GM23338 (cell line): ENCODE data around the gene CFAP53. TPM values are rescaled to one million over a fixed set of nuclear protein-coding genes. Genes with fewer than 3 reads are reported as not detected.

ENCODE experiments used
- ATAC-seq: fragments of 200-7000 bp; cut with Tn5 transposase; 3 replicates; pipeline ENCODE4 v1.9.1; 2020
- DNase-seq: peaks from one replicate; pipeline ENCODE4 v3.0.0-alpha.2; 2015; ENCODE audit warnings: low spot score
- H2AFZ ChIP-seq: fragments of 200-600 bp; sonication (generic); 2 replicates; pipeline ENCODE4 v1.8.0; 2016; ENCODE audit warnings: antibody characterized with exemption, mild to moderate bottlenecking, moderate library complexity
- H3F3A ChIP-seq: fragments of 200-600 bp; sonication (generic); replicated peaks from 2 replicates; pipeline ENCODE4 v1.8.0; 2017; ENCODE audit warnings: antibody characterized with exemption, mixed run types, low read depth
- H3K27ac ChIP-seq: fragments of 200-600 bp; sonication (generic); 2 replicates; pipeline ENCODE4 v1.6.1; 2016; ENCODE audit warnings: low read depth
- H3K27me3 ChIP-seq: fragments of 200-600 bp; sonication (generic); 2 replicates; pipeline ENCODE4 v1.8.0; 2016; ENCODE audit warnings: mild to moderate bottlenecking, mixed run types, moderate library complexity; ENCODE audit not compliant: insufficient read depth
- H3K36me3 ChIP-seq: fragments of 200-600 bp; sonication (generic); 2 replicates; pipeline ENCODE4 v1.8.0; 2016; ENCODE audit warnings: mild to moderate bottlenecking; ENCODE audit not compliant: insufficient read depth
- H3K4me1 ChIP-seq: fragments of 200-600 bp; sonication (generic); 2 replicates; pipeline ENCODE4 v1.8.0; 2016; ENCODE audit warnings: mild to moderate bottlenecking, moderate library complexity; ENCODE audit not compliant: insufficient read depth
- H3K4me2 ChIP-seq: fragments of 200-600 bp; sonication (generic); 2 replicates; pipeline ENCODE4 v1.7.1; 2017; ENCODE audit warnings: mixed run types
- H3K4me3 ChIP-seq: fragments of 200-600 bp; sonication (generic); 2 replicates; pipeline ENCODE4 v1.6.1; 2016; ENCODE audit warnings: mixed run types
- H3K79me2 ChIP-seq: fragments of 200-600 bp; sonication (generic); replicated peaks from 2 replicates; pipeline ENCODE4 v1.8.0; 2017; ENCODE audit warnings: mild to moderate bottlenecking; ENCODE audit not compliant: insufficient read depth
- H3K9me2 ChIP-seq: fragments of 200-600 bp; sonication (generic); 2 replicates; pipeline ENCODE4 v1.8.0; 2017; ENCODE audit not compliant: insufficient read depth
- H4K20me1 ChIP-seq: fragments of 200-600 bp; sonication (generic); replicated peaks from 2 replicates; pipeline ENCODE4 v1.8.0; 2017; ENCODE audit warnings: mild to moderate bottlenecking; ENCODE audit not compliant: insufficient read depth
- H3K27ac Mint-ChIP-seq: 2 replicates; pipeline ENCODE4 v1.8.0; 2020; ENCODE audit warnings: inconsistent platforms, mild to moderate bottlenecking, moderate library complexity, mixed read lengths
- H3K27me3 Mint-ChIP-seq: 3 replicates; pipeline ENCODE4 v1.8.0; 2022; ENCODE audit warnings: low read depth, mild to moderate bottlenecking, moderate library complexity, mixed read lengths, inconsistent platforms; ENCODE audit not compliant: insufficient read depth, poor library complexity
- H3K36me3 Mint-ChIP-seq: 3 replicates; pipeline ENCODE4 v1.8.0; 2021; ENCODE audit warnings: low read depth, mild to moderate bottlenecking, inconsistent platforms, moderate library complexity, mixed read lengths
- H3K4me1 Mint-ChIP-seq: 3 replicates; pipeline ENCODE4 v1.8.0; 2020; ENCODE audit warnings: mild to moderate bottlenecking, inconsistent platforms, mixed read lengths
- H3K4me3 Mint-ChIP-seq: 3 replicates; pipeline ENCODE4 v1.8.0; 2021; ENCODE audit warnings: moderate library complexity, mild to moderate bottlenecking, inconsistent platforms, mixed read lengths
- H3K9me3 Mint-ChIP-seq: 3 replicates; pipeline ENCODE4 v1.8.0; 2020; ENCODE audit warnings: moderate library complexity, mild to moderate bottlenecking, inconsistent platforms, mixed read lengths
- CREB1 ChIP-seq: fragments of 250-450 bp; sonication (Bioruptor Pico); IDR thresholded peaks from 2 replicates; pipeline ENCODE4 v1.5.0; 2020; ENCODE audit warnings: low read depth, mild to moderate bottlenecking, moderate library complexity
- CTCF ChIP-seq, 2 experiments: fragments of 200-600 bp in 1 of 2; sonication (generic) in 1 of 2; conservative IDR thresholded peaks; 2 replicates each; pipeline versions ENCODE4 v1.5.1 to v1.6.1; 2016 to 2017; ENCODE audit warnings: antibody characterized with exemption in 2 of 2, low read depth in 2 of 2, mild to moderate bottlenecking in 2 of 2, moderate library complexity in 1 of 2
- ETS1 ChIP-seq: IDR thresholded peaks from 2 replicates; pipeline ENCODE4 v1.6.1; 2016; ENCODE audit warnings: antibody characterized with exemption
- EZH2 ChIP-seq: fragments of 200-600 bp; sonication (generic); IDR thresholded peaks from one replicate; pipeline ENCODE4 v1.8.0; 2017; ENCODE audit warnings: antibody characterized with exemption, mild to moderate bottlenecking, low read depth; ENCODE audit not compliant: unreplicated experiment
- EZH2phosphoT487 ChIP-seq: fragments of 200-600 bp; sonication (generic); IDR thresholded peaks from one replicate; pipeline ENCODE4 v1.8.1; 2018; ENCODE audit warnings: antibody characterized with exemption; ENCODE audit not compliant: unreplicated experiment
- JUNB ChIP-seq: IDR thresholded peaks from one replicate; pipeline ENCODE4 v1.6.1; 2016; ENCODE audit warnings: antibody characterized with exemption; ENCODE audit not compliant: unreplicated experiment
- NANOG ChIP-seq: IDR thresholded peaks from 2 replicates; pipeline ENCODE4 v1.6.1; 2016; ENCODE audit warnings: antibody characterized with exemption, borderline replicate concordance
- POLR2AphosphoS5 ChIP-seq: IDR thresholded peaks from 2 replicates; pipeline ENCODE4 v1.6.1; 2016; ENCODE audit warnings: antibody characterized with exemption, low read depth
- STAT1 ChIP-seq: IDR thresholded peaks from one replicate; pipeline ENCODE4 v1.6.1; 2016; ENCODE audit warnings: antibody characterized with exemption; ENCODE audit not compliant: unreplicated experiment
- ZNF114 ChIP-seq: fragments of 250-450 bp; sonication (Bioruptor Pico); IDR thresholded peaks from 2 replicates; pipeline ENCODE4 v1.5.0; 2020; ENCODE audit warnings: mild to moderate bottlenecking, moderate library complexity
- ZNF331 ChIP-seq: fragments of 250-450 bp; sonication (Bioruptor Pico); IDR thresholded peaks from 2 replicates; pipeline ENCODE4 v1.5.0; 2020; ENCODE audit warnings: low read depth, mild to moderate bottlenecking, moderate library complexity
- polyA plus RNA-seq: library from polyadenylated mRNA; unstranded; fragments of >200 nt; fragmentation: Nextera tagmentation; extraction: Ambion mirVana; gene quantifications from 2 replicates; pipeline ENCODE4 v1.2.1, GENCODE V29; 2016
- total RNA-seq: library from RNA; depleted of rRNA; stranded (reverse); fragments of >200 nt; shearing (Covaris generic); gene quantifications from 2 replicates; pipeline ENCODE4 v1.2.3, GENCODE V29; 2014
- TF ChIP-seq, protein P1 (sequence below): fragments of 250-450 bp; sonication (Bioruptor Pico); IDR thresholded peaks from 2 replicates; pipeline ENCODE4 v1.5.0; 2020; ENCODE audit warnings: mild to moderate bottlenecking, moderate library complexity
- TF ChIP-seq, protein P2 (sequence below): IDR thresholded peaks from one replicate; pipeline ENCODE4 v1.6.1; 2018; ENCODE audit warnings: antibody characterized with exemption; ENCODE audit not compliant: unreplicated experiment

Gene CFAP53
- total and polyA plus RNA-seq, 2 experiments from 2014 or later: 0.71 TPM; not detected in 1

GRCh38 chr18:50276452-50276851 lies 10.2 kb upstream of the CFAP53 start:
- peaks cover 8% of the 10 kb centered on the region for H3K27me3 Mint-ChIP-seq
- Histone ChIP-seq H3K27ac (no peak overlapping the region), H2AFZ (no peak overlapping the region), H4K20me1 (no peaks in the 10 kb centered on the region; the same call in 1 of the 2 replicates), H3K9me2 (no peaks in the 10 kb centered on the region), H3K36me3 (peaks cover 8% of the 10 kb centered on the region; the same call in 1 of the 2 replicates), H3K4me1 (peaks cover 6% of the 10 kb centered on the region; the same call in 1 of the 2 replicates), H3K4me2 (no peak overlapping the region), H3K4me3 (no peak overlapping the region), H3F3A (no peaks in the 10 kb centered on the region), H3K27me3 (no peaks in the 10 kb centered on the region), H3K79me2 (peaks cover 25% of the 10 kb centered on the region)
- H3K4me3 Mint-ChIP-seq: no peak overlapping the region
- H3K9me3 Mint-ChIP-seq: no peaks in the 10 kb centered on the region; the same call in 2 of the 3 replicates
- H3K36me3 Mint-ChIP-seq: peaks cover 54% of the 10 kb centered on the region
- H3K27ac Mint-ChIP-seq: no peak overlapping the region
- TF ChIP-seq CTCF (conservative IDR thresholded peaks at IDR 0.05; ENCODE audit: low read depth in 2 of 2): no peak
- no peak for TF ChIP-seq ETS1
- TF ChIP-seq NANOG: no peak
- TF ChIP-seq, protein P1, sequence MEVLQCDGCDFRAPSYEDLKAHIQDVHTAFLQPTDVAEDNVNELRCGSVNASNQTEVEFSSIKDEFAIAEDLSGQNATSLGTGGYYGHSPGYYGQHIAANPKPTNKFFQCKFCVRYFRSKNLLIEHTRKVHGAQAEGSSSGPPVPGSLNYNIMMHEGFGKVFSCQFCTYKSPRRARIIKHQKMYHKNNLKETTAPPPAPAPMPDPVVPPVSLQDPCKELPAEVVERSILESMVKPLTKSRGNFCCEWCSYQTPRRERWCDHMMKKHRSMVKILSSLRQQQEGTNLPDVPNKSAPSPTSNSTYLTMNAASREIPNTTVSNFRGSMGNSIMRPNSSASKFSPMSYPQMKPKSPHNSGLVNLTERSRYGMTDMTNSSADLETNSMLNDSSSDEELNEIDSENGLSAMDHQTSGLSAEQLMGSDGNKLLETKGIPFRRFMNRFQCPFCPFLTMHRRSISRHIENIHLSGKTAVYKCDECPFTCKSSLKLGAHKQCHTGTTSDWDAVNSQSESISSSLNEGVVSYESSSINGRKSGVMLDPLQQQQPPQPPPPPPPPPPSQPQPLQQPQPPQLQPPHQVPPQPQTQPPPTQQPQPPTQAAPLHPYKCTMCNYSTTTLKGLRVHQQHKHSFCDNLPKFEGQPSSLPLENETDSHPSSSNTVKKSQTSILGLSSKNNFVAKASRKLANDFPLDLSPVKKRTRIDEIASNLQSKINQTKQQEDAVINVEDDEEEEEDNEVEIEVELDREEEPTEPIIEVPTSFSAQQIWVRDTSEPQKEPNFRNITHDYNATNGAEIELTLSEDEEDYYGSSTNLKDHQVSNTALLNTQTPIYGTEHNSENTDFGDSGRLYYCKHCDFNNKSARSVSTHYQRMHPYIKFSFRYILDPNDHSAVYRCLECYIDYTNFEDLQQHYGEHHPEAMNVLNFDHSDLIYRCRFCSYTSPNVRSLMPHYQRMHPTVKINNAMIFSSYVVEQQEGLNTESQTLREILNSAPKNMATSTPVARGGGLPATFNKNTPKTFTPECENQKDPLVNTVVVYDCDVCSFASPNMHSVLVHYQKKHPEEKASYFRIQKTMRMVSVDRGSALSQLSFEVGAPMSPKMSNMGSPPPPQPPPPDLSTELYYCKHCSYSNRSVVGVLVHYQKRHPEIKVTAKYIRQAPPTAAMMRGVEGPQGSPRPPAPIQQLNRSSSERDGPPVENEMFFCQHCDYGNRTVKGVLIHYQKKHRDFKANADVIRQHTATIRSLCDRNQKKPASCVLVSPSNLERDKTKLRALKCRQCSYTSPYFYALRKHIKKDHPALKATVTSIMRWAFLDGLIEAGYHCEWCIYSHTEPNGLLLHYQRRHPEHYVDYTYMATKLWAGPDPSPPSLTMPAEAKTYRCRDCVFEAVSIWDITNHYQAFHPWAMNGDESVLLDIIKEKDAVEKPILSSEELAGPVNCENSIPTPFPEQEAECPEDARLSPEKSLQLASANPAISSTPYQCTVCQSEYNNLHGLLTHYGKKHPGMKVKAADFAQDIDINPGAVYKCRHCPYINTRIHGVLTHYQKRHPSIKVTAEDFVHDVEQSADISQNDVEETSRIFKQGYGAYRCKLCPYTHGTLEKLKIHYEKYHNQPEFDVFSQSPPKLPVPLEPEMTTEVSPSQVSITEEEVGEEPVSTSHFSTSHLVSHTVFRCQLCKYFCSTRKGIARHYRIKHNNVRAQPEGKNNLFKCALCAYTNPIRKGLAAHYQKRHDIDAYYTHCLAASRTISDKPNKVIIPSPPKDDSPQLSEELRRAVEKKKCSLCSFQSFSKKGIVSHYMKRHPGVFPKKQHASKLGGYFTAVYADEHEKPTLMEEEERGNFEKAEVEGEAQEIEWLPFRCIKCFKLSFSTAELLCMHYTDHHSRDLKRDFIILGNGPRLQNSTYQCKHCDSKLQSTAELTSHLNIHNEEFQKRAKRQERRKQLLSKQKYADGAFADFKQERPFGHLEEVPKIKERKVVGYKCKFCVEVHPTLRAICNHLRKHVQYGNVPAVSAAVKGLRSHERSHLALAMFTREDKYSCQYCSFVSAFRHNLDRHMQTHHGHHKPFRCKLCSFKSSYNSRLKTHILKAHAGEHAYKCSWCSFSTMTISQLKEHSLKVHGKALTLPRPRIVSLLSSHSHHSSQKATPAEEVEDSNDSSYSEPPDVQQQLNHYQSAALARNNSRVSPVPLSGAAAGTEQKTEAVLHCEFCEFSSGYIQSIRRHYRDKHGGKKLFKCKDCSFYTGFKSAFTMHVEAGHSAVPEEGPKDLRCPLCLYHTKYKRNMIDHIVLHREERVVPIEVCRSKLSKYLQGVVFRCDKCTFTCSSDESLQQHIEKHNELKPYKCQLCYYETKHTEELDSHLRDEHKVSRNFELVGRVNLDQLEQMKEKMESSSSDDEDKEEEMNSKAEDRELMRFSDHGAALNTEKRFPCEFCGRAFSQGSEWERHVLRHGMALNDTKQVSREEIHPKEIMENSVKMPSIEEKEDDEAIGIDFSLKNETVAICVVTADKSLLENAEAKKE (CRISPR knock-in tag): no peak
- TF ChIP-seq EZH2: no peak
- no peak for TF ChIP-seq JUNB
- TF ChIP-seq EZH2phosphoT487: no peak
- TF ChIP-seq POLR2AphosphoS5: no peak
- TF ChIP-seq, protein P2, sequence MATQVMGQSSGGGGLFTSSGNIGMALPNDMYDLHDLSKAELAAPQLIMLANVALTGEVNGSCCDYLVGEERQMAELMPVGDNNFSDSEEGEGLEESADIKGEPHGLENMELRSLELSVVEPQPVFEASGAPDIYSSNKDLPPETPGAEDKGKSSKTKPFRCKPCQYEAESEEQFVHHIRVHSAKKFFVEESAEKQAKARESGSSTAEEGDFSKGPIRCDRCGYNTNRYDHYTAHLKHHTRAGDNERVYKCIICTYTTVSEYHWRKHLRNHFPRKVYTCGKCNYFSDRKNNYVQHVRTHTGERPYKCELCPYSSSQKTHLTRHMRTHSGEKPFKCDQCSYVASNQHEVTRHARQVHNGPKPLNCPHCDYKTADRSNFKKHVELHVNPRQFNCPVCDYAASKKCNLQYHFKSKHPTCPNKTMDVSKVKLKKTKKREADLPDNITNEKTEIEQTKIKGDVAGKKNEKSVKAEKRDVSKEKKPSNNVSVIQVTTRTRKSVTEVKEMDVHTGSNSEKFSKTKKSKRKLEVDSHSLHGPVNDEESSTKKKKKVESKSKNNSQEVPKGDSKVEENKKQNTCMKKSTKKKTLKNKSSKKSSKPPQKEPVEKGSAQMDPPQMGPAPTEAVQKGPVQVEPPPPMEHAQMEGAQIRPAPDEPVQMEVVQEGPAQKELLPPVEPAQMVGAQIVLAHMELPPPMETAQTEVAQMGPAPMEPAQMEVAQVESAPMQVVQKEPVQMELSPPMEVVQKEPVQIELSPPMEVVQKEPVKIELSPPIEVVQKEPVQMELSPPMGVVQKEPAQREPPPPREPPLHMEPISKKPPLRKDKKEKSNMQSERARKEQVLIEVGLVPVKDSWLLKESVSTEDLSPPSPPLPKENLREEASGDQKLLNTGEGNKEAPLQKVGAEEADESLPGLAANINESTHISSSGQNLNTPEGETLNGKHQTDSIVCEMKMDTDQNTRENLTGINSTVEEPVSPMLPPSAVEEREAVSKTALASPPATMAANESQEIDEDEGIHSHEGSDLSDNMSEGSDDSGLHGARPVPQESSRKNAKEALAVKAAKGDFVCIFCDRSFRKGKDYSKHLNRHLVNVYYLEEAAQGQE: no peak
- TF ChIP-seq ZNF331 (CRISPR knock-in tag): no peak
- TF ChIP-seq STAT1: no peak
- no peak for TF ChIP-seq ZNF114 (CRISPR knock-in tag)
- no peak for TF ChIP-seq CREB1
- ATAC-seq (no peak), DNase-seq (no peak)
- peaks cover 10% of the 10 kb centered on the region for H3K4me1 Mint-ChIP-seq
